Measurements from ENCODE around the gene KCNJ15. TPM values are rescaled to one million over a fixed set of nuclear protein-coding genes. Genes with fewer than 3 reads are reported as not detected.

Gene KCNJ15
- 20.0 and 24.5 TPM in 2 replicates for total RNA-seq (2012; rRNA removed)

GRCh38 chr21:38256599-38257302 is at the start of gene KCNJ15:
TSS of gene KCNJ15 (plus strand) at chr21:38256991. CDS start at chr21:38299262, 42,271 bp downstream.
- H3K9ac ChIP-seq (ENCODE audit: low read depth, low read length): no peak within 1 kb of the TSS
- no peak within 1 kb of the TSS for H3K4me3 ChIP-seq (ENCODE audit: low read length)
- peaks cover 14% of the 10 kb centered on the region for H3K4me1 ChIP-seq (ENCODE audit: control insufficient read depth, insufficient read depth, low read length)
- H3K4me2 ChIP-seq (ENCODE audit: low read length): no peak within 1 kb of the TSS
- no peaks in the 10 kb centered on the region for H3K36me3 ChIP-seq (ENCODE audit: insufficient read depth, low read length)
- no peaks in the 10 kb centered on the region for H3K27me3 ChIP-seq (ENCODE audit: control insufficient read depth, insufficient read depth, low read length)
- H3K9me3 ChIP-seq (replicated peaks; ENCODE audit: low read length): no peaks in the 10 kb centered on the region

DNA sequence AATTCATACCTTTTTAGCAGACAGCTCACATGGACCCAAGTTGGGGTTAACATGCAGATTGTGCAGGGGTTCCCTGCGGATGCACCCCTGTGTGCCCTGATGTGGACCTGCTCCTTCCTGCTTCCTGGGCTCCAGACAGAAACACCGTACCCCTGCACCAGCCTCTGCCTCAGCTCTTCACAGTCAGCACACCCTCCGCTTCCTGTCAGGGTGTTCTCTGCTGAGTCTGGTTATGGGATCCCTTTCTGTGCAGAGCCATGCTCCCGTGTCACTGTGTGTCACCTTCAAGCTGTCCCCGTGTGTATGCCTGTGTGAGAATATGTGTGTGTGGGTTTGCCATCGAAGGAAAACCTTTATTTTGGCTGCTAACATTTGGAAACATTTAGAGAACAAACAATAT is 48.7 kb upstream of the KCNJ15 start:
- peaks cover 7% of the 10 kb centered on the region for H3K27me3 ChIP-seq (ENCODE audit: control insufficient read depth, insufficient read depth, low read length)
- no peak overlapping the region for H3K9ac ChIP-seq (ENCODE audit: low read depth, low read length)
- H3K4me1 ChIP-seq (ENCODE audit: control insufficient read depth, insufficient read depth, low read length): no peaks in the 10 kb centered on the region
- no peaks in the 10 kb centered on the region for H3K36me3 ChIP-seq (ENCODE audit: insufficient read depth, low read length)
- H3K9me3 ChIP-seq (replicated peaks; ENCODE audit: low read length): no peaks in the 10 kb centered on the region
- H3K4me2 ChIP-seq (ENCODE audit: low read length): no peak overlapping the region
- no peak overlapping the region for H3K4me3 ChIP-seq (ENCODE audit: low read length)

DNA sequence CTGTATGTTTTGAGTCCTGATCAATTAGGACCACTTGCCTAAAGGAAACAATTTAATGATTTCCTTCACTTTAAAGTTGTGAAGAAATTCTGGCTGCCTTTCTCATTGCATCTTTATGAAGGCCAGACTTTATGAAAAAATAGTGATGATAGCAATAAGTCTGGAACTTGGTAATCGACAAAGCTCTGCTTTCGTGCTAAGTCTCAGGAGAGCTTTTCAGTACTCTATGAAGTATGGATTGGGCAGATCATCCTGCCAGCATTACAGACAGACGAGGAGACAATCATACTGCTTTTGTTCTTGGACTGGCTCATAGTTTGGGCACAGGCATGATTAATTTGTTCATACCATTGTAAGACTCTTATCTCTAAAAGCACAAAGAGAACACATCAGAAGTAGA is 45.5 kb upstream of the KCNJ15 start:
- H3K4me1 ChIP-seq (ENCODE audit: control insufficient read depth, insufficient read depth, low read length): no peaks in the 10 kb centered on the region
- H3K36me3 ChIP-seq (ENCODE audit: insufficient read depth, low read length): no peaks in the 10 kb centered on the region
- no peak overlapping the region for H3K4me3 ChIP-seq (ENCODE audit: low read length)
- no peak overlapping the region for H3K4me2 ChIP-seq (ENCODE audit: low read length)
- H3K9ac ChIP-seq (ENCODE audit: low read depth, low read length): no peak overlapping the region
- H3K27me3 ChIP-seq (ENCODE audit: control insufficient read depth, insufficient read depth, low read length): no peaks in the 10 kb centered on the region
- H3K9me3 ChIP-seq (replicated peaks; ENCODE audit: low read length): no peaks in the 10 kb centered on the region

DNA sequence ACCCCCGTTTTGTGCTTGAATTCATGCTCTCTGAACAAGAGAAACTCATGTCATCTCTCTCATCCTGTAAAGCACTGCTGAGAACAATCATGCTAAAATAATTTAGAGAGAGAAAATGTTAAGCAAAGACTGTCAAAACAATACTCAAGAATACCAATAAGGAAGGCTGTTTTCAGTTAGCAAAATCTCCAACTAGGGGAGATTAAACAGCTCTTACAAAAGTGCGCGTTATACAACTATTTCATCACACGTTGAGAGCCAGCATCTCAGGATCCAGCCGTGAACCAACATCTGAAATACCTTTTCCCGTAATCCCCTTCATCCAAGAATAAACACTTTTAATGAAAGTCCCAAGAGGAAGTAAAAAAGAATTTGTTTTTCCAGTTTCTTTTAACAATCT is 44.1 kb upstream of the KCNJ15 start:
- H3K27me3 ChIP-seq (ENCODE audit: control insufficient read depth, insufficient read depth, low read length): no peaks in the 10 kb centered on the region
- H3K4me1 ChIP-seq (ENCODE audit: control insufficient read depth, insufficient read depth, low read length): no peaks in the 10 kb centered on the region
- no peak overlapping the region for H3K9ac ChIP-seq (ENCODE audit: low read depth, low read length)
- no peaks in the 10 kb centered on the region for H3K9me3 ChIP-seq (replicated peaks; ENCODE audit: low read length)
- H3K36me3 ChIP-seq (ENCODE audit: insufficient read depth, low read length): no peaks in the 10 kb centered on the region
- H3K4me2 ChIP-seq (ENCODE audit: low read length): no peak overlapping the region
- H3K4me3 ChIP-seq (ENCODE audit: low read length): no peak overlapping the region

GRCh38 chr21:38219049-38219628 is 37.7 kb upstream of the KCNJ15 start:
- Histone ChIP-seq H3K4me3 (ENCODE audit: low read length) (no peak overlapping the region), H3K9ac (ENCODE audit: low read depth, low read length) (peak overlapping the region; percentile 16), H3K9me3 (replicated peaks; ENCODE audit: low read length) (peaks cover 14% of the 10 kb centered on the region), H3K36me3 (ENCODE audit: insufficient read depth, low read length) (no peaks in the 10 kb centered on the region), H3K4me1 (ENCODE audit: control insufficient read depth, insufficient read depth, low read length) (peaks cover 24% of the 10 kb centered on the region), H3K4me2 (ENCODE audit: low read length) (no peak overlapping the region), H3K27me3 (ENCODE audit: control insufficient read depth, insufficient read depth, low read length) (no peaks in the 10 kb centered on the region)

DNA sequence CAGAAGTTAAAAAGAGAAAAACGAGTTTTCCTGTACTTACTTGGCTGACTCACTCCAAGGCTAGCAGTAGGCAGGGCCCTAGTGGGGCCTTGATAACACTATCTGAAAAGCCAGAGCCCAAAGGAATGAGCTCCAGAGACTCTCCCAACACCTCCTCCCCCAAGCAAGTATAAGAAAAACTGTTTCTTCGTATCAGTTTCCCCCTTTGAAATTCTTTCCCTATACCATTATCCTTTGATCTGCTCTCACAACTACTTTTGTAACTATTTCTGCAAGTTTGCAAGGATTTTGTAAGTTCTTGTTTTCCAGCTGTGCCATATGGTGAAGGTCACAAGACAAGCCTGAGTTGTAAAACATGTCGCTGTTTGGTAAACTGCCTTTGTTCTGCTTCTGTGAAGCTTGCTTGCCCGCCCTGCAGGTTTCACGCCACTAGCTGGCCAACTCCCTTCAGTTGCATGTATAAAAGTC is 36.5 kb upstream of the KCNJ15 start:
- Histone ChIP-seq H3K4me3 (ENCODE audit: low read length) (no peak overlapping the region), H3K27me3 (ENCODE audit: control insufficient read depth, insufficient read depth, low read length) (no peaks in the 10 kb centered on the region), H3K4me2 (ENCODE audit: low read length) (no peak overlapping the region), H3K9me3 (replicated peaks; ENCODE audit: low read length) (peaks cover 14% of the 10 kb centered on the region), H3K9ac (ENCODE audit: low read depth, low read length) (no peak overlapping the region), H3K36me3 (ENCODE audit: insufficient read depth, low read length) (no peaks in the 10 kb centered on the region), H3K4me1 (ENCODE audit: control insufficient read depth, insufficient read depth, low read length) (peaks cover 24% of the 10 kb centered on the region)

GRCh38 chr21:38221594-38221993 is 35.2 kb upstream of the KCNJ15 start:
- Histone ChIP-seq H3K36me3 (ENCODE audit: insufficient read depth, low read length) (no peaks in the 10 kb centered on the region), H3K9me3 (replicated peaks; ENCODE audit: low read length) (peaks cover 14% of the 10 kb centered on the region), H3K9ac (ENCODE audit: low read depth, low read length) (peak overlapping the region; percentile 69), H3K4me2 (ENCODE audit: low read length) (no peak overlapping the region), H3K4me3 (ENCODE audit: low read length) (no peak overlapping the region), H3K4me1 (ENCODE audit: control insufficient read depth, insufficient read depth, low read length) (peaks cover 24% of the 10 kb centered on the region), H3K27me3 (ENCODE audit: control insufficient read depth, insufficient read depth, low read length) (no peaks in the 10 kb centered on the region)

- Histone ChIP-seq H3K27me3 (ENCODE audit: control insufficient read depth, insufficient read depth, low read length) (no peaks in the 10 kb centered on the region), H3K9ac (ENCODE audit: low read depth, low read length) (no peak overlapping the region), H3K4me2 (ENCODE audit: low read length) (no peak overlapping the region), H3K4me1 (ENCODE audit: control insufficient read depth, insufficient read depth, low read length) (peaks cover 24% of the 10 kb centered on the region), H3K36me3 (ENCODE audit: insufficient read depth, low read length) (no peaks in the 10 kb centered on the region), H3K9me3 (replicated peaks; ENCODE audit: low read length) (peaks cover 22% of the 10 kb centered on the region), H3K4me3 (ENCODE audit: low read length) (no peak overlapping the region)
Observed at GRCh38 chr21:38223893-38224540, 32.8 kb upstream of the KCNJ15 start.

DNA sequence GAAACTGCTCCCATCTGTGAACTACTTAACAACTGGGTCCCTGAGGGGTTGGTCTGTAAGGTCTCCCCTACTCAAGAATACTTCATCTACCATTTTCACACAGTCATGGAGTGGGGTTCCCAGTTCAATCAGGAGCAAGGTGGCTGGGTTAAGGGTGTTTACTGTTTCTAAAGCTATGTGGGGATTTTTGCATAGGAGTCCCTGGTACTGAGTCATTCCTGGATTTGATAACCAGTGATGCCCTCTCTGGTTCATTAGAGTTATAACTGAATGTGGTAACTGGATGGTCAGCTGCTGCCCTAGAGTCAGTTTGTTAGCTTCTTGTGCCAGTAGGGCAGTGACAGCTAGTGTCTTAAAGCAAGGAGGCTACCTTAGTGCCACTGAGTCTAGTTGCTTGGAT is 29.4 kb upstream of the KCNJ15 start:
- no peaks in the 10 kb centered on the region for H3K4me1 ChIP-seq (ENCODE audit: control insufficient read depth, insufficient read depth, low read length)
- H3K4me3 ChIP-seq (ENCODE audit: low read length): no peak overlapping the region
- H3K27me3 ChIP-seq (ENCODE audit: control insufficient read depth, insufficient read depth, low read length): no peaks in the 10 kb centered on the region
- no peak overlapping the region for H3K9ac ChIP-seq (ENCODE audit: low read depth, low read length)
- H3K4me2 ChIP-seq (ENCODE audit: low read length): no peak overlapping the region
- H3K9me3 ChIP-seq (replicated peaks; ENCODE audit: low read length): peaks cover 30% of the 10 kb centered on the region
- H3K36me3 ChIP-seq (ENCODE audit: insufficient read depth, low read length): no peaks in the 10 kb centered on the region

GRCh38 chr21:38228115-38228514 is 28.7 kb upstream of the KCNJ15 start:
- no peaks in the 10 kb centered on the region for H3K4me1 ChIP-seq (ENCODE audit: control insufficient read depth, insufficient read depth, low read length)
- no peak overlapping the region for H3K4me3 ChIP-seq (ENCODE audit: low read length)
- no peaks in the 10 kb centered on the region for H3K36me3 ChIP-seq (ENCODE audit: insufficient read depth, low read length)
- no peak overlapping the region for H3K9ac ChIP-seq (ENCODE audit: low read depth, low read length)
- peaks cover 24% of the 10 kb centered on the region for H3K9me3 ChIP-seq (replicated peaks; ENCODE audit: low read length)
- H3K27me3 ChIP-seq (ENCODE audit: control insufficient read depth, insufficient read depth, low read length): no peaks in the 10 kb centered on the region
- no peak overlapping the region for H3K4me2 ChIP-seq (ENCODE audit: low read length)

- Histone ChIP-seq H3K4me2 (ENCODE audit: low read length) (no peak overlapping the region), H3K9ac (ENCODE audit: low read depth, low read length) (no peak overlapping the region), H3K36me3 (ENCODE audit: insufficient read depth, low read length) (no peaks in the 10 kb centered on the region), H3K4me1 (ENCODE audit: control insufficient read depth, insufficient read depth, low read length) (no peaks in the 10 kb centered on the region), H3K4me3 (ENCODE audit: low read length) (no peak overlapping the region), H3K27me3 (ENCODE audit: control insufficient read depth, insufficient read depth, low read length) (no peaks in the 10 kb centered on the region), H3K9me3 (replicated peaks; ENCODE audit: low read length) (peaks cover 22% of the 10 kb centered on the region)
Observed at GRCh38 chr21:38228537-38228936, 28.3 kb upstream of the KCNJ15 start.

All from skeletal muscle satellite cell (primary cell).